Measurements from ENCODE around the gene RTN1. TPM values are rescaled to one million over a fixed set of nuclear protein-coding genes. Genes with fewer than 3 reads are reported as not detected.

RTN1 gene
- total RNA-seq, 1 donor from 2014 or later, result 6.1 TPM

DNA sequence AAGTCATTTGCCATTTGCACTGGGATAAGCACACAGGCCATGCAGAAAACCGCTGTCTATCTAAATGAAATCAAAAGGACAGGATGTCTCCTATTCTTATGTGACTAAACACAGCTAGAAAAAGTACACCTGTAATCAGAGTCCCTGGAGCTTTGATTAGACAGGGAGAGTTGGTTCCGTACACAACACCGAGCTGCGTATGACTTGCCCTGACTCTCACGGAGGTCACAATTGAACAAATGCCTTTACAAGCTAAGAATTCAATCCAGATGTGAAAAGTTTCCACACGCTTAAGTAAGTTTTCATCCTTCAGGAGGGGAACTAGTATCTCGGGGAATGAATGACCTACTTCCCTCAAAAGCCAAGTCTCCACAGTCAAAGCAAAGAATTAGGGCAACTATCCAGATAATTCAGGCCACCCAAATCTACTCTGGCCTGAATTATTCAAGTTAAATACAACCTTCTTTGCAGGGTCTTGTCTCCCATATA, 67.5 kb downstream of the RTN1 start:
- no peak for DNase-seq

DNA sequence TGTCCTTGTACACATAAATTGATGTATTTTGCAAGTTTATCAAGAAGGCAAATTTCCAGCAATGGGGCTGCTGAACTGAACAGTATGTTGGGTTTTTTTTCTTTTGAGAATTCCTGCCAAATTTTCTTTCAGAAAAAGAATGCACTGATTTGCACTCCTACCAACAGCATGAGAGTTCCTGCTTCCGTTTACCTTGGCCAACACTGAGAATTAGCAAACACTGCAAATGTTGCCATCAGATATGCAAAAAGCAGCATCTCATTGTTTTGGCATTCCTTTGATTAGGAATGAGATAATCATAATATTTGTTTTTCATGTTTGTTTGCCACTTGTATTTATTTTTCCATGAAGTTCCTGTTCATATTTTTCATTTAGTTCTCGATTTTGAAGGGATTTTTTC, 82.4 kb downstream of the RTN1 start:
- DNase-seq, result no peak

DNA sequence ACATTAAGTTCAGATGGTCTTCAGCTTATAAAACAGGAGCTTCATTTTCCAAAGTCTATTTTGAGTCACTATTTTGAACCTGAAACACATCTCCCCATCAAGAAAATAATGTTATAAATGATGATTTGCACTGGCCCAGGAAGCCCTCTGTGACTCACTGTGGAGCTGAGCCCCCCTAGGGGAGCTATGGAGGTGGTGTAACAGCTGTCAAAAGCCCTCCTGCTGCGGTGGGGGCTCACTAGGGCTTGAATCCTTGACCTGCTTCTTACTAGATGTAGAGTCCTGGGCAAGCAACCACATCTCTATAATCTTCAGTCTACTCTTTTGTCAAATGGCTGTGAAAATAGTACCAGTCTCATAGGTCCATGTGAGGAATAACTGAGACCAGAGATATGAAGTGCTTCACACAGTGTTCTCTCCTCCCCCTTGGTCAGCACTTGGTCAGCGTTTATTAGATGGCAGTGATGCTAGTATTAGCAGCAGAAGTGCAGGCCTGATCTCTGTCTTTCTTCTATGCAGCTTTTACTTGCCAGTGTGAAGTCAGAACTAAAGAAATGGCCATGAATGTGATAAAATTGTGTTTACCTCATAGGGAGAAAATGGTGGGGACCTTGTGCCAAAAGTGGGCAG, 83.4 kb downstream of the RTN1 start:
- DNase-seq, result no peak

DNA sequence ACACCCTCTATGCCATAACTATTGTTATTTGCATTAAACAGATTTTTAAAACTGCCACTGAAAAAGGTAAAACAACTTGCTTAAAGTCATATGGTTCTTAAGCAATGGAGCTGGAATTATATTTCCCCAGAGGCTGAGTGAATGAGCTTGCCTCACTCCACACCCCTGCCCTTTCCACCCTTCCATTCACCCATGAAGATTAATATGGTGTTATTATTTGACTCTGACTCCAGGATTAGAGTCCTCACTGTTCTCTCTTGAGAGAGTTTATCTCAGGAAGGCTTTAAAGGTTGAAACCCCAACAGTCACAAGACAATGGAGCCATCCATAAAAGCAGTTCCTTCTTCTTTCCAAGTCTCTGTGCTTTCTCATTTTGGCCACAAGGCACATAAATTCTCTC, 84.9 kb downstream of the RTN1 start:
- no peak for DNase-seq

DNA sequence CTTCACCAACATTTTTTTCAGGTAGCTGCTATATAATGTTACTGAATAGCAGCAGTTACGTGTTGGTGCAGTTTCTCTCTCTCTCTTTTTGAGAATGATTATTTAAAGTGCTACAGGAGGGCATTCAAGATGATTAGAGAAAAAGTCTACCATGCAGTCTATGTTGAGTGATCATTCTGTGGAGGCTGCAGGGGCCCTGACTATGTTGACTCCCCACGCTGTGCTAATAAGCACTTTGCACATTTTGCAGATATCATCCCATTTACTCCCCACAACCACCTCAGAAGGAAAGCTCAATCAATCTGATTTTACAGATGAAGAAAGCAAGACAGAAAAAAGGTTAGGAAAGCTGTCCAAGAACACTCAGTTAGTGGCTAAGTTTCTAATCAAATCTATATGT, 87.8 kb downstream of the RTN1 start:
- DNase-seq, result no peak

DNA sequence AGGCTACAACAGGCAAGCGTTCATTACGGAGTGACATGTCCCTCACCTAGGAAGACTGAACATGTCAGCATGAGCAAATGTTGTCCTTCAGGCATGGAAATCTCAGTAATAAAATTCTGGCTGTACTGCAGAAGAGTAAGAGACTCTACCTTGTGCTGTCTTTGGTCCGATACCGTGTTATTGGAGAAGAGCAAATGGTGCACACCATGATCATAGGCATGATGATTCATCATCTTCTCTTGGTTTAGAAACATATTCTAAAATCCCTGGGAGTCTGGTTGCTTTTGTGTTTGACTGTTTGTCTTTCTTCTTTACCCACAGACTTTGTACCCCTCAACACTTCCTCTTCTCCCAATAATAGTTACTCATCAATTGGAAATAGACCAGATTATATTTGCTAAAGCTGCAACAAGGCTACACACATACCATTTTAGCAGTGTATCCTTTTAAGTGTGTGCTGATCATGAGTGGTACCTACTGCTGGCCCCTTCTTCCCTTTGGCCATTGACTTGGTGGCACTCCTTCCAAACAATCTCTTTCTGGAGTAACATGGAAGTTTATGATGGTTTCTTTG, 93.5 kb downstream of the RTN1 start:
- DNase-seq, result no peak

DNA sequence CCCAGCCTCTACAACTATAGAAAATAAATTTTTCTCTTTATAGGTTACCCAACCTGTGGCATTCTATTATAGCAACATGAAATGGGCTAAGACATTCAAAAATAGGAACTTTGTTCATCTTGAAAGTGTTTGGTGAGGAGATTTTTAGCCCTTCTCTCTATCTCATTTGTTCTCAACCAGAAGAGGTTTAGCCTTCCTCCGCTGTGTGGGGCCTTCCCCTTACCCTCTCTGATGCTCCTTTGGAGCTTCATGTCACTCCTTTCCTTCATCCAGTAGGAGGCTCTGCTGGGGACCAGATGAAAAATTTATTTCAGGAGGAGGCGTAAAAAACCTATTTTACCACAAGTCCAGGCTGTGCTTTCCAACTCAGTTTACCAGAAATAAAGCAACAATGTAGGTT, 94.1 kb downstream of the RTN1 start:
- no peak for DNase-seq

DNA sequence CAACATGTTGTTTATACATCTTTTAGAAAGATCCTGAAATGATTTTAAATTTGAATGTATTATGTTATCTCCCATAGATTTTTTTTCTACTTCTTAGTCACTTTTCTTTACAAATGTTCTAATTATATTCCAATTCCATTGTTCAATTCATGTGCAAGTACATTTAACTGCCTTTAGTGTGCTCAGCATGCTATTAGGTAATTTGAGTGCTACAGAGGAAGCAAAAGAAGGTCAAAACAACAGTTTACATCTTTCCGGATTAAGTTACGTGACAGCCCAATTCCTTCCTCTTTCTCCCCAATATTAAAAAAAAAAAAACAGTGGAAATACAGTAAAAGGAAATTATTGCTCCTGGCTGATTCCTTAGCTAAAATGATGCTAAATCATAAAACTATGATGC, 98.3 kb downstream of the RTN1 start:
- no peak for DNase-seq

DNA sequence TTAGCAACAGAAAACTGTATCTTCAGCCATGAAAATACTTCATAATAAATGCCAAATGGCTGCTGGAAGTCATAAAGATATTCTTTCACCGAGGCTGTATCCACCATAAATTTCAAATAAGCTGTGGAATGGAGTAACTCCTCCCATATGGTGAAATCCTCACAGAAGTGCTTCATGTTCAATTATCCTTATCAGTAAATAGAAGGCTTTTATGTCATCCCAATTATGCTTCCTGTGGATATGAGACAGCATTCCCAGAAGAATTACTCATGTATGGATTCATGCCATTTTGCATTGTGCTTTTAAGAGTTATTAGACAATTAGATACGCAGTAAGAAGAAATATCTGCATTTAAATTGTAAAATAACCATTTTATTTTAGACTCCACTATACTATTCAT, 99.0 kb downstream of the RTN1 start:
- peak; percentile 7 for DNase-seq

DNA sequence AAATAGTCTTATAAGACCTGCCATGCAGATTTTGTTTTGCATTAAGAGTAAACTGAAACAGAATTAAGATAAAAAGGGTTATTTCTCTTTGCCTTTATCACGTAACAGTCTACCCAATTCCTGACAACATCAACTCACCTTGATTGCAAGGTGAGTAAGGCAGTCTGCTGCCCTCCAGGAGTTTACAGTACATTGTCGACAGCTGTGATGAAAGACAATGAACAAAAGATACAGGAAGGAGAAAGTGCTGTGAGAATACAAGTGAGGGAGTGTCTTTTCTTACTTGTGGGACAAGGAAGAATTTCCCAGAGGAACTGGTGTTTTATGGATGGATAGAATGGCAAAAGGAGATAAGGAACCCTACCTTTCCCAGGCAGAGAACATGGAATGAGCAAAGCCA, 101.0 kb downstream of the RTN1 start:
- DNase-seq, result no peak

DNA sequence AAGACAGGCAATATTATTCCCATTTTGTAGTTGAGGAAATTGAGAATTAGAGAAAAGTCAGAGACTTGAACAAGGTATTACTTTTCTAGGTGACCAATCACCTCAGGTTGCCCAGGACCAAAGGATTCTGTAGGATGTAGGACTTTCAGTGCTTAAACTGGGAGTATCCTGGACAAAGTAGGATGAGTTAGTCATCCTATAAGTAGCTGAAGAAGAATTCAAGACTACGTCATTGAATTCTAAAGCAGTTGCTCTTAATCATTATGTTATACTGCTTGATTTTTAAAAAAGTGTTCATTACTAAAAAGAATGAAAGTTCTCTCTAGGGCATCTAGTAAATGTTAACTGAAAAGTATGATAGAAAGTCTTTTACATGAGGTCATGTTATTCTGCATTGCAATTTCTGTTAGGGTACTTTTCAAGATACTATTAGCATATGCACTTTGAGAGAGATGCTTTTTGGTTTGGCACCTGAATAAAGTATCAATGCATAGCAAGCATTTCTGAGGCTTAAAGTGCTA, 101.7 kb downstream of the RTN1 start:
- DNase-seq, result no peak

DNA sequence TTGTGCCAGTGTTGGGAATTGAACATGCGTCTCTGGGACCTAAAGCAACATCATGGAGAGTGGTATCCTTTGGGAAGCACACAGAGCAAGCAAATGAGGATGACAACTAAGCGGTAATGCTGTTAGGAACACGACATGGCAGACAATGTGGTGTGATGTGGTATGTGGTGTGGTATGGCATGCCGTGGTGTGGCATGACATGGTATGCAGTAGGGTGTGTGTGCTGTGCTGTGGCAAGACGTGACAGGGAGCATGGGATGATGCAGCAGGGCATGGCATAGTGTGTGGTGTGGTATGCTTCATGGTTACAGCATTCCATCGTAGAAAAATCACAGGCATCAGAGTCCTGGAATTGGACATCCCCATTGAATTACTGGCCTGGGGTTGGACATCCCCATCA, 108.7 kb downstream of the RTN1 start:
- no peak for DNase-seq

DNA sequence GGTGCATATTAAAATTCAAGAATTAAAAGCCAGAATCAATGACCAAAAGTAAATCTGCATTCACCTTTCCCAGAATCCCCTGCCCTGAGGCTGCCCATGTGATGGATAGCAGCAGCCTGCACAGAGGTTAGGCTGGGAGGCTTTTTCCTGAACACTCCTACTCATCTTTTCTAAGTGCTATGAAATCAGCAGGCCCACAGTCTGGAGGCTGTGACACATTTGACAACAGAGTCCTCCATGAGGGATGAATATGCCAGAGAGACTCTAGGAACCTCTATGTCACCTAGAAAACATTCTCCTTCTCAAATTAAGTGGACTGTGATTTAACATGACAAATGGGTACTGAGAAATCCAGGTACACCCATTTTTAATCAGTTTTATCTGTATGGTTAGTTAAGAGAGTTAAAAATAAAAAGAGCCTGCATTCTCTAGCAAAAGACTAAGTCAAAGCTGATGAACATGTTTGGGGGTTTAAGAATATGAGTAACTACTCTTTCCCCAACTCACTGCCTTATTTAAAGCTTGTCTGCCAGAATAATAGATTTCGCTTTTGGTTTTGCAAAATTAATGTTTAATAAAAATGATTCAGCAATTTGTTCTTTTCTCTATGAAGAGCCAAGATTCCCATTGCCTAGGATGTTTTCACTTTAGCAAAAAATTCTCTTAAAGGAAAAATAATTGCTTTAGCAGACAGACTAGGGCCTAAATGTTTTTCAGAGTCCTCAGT, 115.0 kb downstream of the RTN1 start:
- no peak for DNase-seq

DNA sequence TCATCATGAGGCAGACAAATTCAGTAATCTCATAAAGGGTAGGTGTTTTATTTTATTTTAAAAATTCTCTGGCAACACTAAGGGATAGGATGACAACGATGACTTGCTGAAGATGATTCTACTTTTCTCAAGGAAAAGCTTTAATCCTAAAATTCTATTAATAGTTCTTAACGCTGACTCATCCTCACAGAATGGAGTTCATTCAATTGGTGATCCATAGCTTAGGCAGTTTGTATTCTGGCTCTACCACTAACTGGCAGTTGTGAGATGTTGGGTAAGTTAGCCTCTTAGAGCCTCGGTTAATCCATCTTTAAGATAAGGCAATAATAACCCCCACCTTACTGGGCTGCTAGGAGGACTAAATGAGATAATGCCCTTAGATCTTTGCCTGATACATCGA, 116.3 kb downstream of the RTN1 start:
- no peak for DNase-seq

DNA sequence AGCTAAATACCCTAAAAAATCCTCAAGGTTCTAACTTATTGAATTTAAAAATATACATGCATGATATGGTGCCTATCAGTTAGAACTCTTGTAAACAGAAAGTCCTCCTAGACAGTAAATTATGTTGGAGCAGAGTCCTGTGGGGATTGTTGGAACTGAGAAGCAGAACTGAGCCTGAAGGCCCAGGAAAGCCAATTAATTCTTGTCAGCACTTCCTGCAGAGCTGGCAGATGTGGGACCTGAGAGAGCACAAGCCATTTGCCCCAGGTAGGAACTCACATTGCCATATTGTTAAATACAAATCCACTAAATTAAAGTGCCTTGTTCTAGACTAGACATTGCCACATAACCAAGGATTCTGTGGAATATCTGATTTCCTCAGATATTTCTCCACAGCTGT, 117.1 kb downstream of the RTN1 start:
- DNase-seq, result no peak

DNA sequence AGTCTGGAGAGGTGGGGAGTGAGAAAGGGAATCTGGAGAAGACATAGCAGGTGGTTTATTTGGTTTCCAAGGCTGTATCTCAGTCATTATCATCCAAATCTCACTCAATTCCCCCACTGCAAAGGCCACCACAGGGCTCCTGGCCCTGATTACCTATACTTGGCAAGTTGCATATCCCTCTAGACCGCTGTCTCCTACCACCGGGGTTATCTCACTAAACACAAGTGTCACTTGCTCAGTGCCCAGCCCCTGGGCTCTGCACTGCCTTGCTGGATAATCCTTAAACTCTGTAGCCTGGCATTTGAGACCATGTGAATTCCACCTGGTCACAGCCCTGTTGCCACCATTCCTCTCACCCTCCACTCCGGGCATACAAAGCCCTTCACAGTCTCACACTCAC, 119.0 kb downstream of the RTN1 start:
- DNase-seq, result no peak

DNA sequence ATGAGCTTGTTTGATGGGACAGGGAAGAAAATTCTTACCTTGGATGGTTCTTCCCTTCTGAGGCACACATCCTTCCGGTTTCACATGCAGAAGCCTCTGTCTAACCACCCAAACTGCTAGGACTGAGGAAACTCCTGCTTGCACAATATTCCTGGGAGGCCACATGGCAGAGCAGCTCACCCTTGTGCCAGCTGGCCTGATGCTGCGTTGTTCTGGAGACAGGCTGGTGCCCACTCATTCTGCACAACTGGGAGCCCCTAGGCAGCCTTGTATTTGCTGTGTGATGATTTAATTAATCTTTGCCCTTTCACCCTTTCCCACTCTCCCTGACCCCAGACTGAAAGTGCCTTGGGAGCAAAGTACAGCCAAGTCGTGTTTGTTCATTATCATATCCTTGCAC, 130.8 kb downstream of the RTN1 start:
- DNase-seq, result no peak

DNA sequence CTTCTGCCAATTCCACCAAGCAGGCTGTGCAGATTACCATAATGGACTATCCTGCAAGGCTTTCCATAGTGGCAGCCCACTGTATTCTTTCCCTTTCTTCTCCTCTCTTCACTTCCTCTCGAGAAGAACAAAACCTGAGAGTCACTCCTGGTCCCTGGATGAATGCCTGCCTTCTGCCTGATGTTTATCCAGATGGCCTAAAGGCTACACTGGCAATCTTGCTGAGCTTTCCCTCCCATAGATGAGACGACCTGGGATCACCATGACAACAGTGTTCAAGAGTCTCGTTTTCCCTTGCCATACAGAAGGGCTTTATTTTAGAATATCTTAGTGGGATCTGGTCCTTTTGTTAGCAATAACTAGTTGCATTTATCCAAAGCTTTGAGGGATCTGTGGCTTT, 142.3 kb downstream of the RTN1 start:
- no peak for DNase-seq

DNA sequence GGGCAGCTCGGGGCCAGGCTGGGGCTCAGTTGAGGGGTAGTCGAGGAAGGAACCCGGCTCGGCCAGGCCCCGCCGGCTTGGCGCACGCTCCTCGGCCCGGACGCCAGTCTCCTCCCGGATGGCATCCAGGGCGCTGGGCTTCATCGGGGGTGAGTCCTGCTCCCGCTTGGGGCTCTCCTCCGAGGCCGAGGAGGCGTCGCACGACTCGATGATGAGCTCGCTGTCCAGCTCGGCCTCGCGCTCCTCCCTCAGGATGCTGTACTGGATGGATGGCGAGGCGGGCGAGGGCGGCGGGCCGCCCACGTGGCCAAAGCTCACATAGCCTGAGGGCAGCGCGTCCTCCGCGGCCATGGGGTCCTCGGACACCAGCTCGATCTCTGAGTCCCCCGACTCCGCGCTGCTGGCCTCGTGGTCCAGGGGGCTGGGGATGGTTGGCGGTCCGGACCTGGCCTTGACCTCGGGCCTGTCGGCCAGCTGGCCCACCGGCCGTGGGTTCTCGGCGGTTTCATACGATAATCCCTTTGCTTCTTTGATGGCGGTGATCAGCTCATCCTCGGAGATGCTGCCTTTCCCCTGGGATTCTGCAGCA, 143.4 kb downstream of the RTN1 start:
- no peak for DNase-seq

DNA sequence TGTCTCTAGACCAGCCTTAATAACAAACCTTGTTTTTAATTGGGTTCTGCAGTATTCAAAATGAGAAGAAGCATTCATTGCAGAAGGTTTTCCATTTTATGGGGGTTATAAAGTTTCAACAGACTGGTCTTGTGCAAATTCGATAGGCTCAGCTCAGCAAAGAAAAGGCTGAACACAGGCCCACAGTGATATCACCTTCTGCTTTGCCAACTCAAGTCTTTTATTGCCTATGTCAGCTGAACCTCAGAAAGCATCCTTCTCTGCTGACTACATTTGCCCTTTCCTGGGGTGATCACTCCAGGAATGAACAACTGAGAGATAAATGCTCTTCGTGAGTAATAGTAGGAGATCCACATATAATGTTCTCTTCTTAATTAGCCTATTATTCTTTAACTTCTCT, 159.5 kb downstream of the RTN1 start:
- no peak for DNase-seq

DNA sequence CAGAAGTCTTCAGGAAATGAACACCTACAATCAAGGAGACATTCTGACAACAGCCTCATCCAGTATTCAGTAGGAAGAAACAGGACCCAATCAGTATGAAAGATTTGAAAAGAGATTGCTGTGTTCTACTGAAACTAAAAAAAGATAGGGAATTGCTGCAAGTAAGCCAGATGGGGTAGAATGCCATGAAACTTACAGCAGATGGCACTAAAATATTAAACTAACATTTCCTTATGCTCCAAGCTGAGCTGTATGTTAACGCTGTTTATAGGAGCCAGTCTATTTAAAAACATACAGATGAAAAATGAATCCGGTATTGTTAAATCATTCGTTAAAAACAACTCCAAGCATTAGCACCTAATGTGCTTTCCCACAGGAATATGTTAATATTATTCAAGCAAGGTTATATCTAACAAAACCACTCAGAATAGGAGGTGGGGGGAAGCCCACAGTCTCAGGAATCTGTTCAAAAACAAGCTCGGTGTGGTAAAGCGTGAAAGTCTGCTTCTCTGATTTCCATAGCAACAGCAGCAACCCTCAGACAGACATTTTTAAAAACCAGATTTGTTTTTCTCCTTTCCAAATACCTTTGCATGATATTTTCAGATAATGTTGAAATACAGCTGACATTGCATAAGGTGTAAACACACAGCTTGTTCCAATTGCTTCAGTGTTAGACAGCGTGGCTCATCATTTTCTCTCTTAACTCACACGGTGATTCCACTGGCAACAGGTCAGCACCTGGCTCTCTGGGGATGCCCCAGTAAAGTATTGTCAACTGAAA, 162.6 kb downstream of the RTN1 start:
- DNase-seq, result peak; percentile 1

DNA sequence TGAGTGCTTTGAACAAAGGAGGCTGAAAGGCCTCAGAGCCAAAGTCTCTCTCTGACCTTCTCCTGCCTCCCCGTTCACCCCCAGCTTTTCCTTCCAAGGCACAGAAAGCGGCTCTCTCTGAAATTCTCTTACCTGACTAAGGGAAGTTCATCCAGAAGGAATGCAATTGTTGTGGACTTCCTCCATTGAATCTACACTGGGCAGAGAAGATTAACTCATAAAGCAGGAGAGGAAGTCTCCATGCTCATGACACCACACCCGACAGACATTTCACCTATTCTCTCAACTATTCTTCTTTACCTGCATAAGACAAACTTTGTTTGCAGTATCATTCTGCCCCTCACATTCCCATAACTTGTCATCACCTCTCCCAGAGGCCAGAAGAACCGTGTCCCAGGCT, 164.7 kb downstream of the RTN1 start:
- DNase-seq, result no peak

DNA sequence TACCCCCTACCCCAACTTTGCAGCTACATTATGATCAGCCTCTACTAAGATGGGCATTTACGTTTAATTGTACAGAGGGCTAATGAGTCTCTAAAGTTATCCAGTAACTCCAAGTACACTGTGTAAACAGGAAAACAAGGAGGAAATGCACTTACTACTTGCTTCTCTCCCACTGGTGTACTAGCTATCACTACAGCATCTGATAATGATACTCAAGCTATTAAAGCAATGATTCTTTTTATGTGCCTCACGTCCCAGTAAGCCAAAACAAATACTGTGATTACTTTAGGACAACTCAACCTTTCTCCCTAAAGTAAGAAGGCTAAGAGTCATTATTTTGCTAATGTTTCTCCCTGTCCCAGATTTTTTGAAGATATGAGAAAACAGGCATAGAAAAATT, 165.3 kb downstream of the RTN1 start:
- no peak for DNase-seq

All from skin of body (tissue), 2 donors.